ENCODE results near the gene URM1.
"Not testable (repeated sequence)": the region's sequence is repeated elsewhere in the genome, so short reads cannot be mapped to it uniquely, and the experiment has no call there.

Gene URM1

GRCh38 chr9:128324401-128324800, 46.8 kb upstream of the URM1 start:
- DNase-seq (ENCODE audit: low read depth): no peak
- TF ChIP-seq CTCF (conservative IDR thresholded peaks at IDR 0.05; ENCODE audit: control insufficient read depth, insufficient read depth, low read depth, low read length): no peak
- H3K4me3 ChIP-seq (ENCODE audit: control insufficient read depth, low read depth, low read length): no peak overlapping the region

- no peak overlapping the region for H3K4me3 ChIP-seq (ENCODE audit: control insufficient read depth, low read depth, low read length)
- DNase-seq (ENCODE audit: low read depth): no peak
- no peak for TF ChIP-seq CTCF (conservative IDR thresholded peaks at IDR 0.05; ENCODE audit: control insufficient read depth, insufficient read depth, low read depth, low read length)
Observed at GRCh38 chr9:128325629-128326028, 45.5 kb upstream of the URM1 start.

GRCh38 chr9:128333451-128333869, 37.7 kb upstream of the URM1 start:
- no peak for TF ChIP-seq CTCF (conservative IDR thresholded peaks at IDR 0.05; ENCODE audit: control insufficient read depth, insufficient read depth, low read depth, low read length)
- DNase-seq (ENCODE audit: low read depth): no peak
- H3K4me3 ChIP-seq (ENCODE audit: control insufficient read depth, low read depth, low read length): no peak overlapping the region

GRCh38 chr9:128335161-128335560, 36.0 kb upstream of the URM1 start:
- H3K4me3 ChIP-seq (ENCODE audit: control insufficient read depth, low read depth, low read length): no peak overlapping the region

GRCh38 chr9:128335914-128336313, 35.3 kb upstream of the URM1 start:
- no peak overlapping the region for H3K4me3 ChIP-seq (ENCODE audit: control insufficient read depth, low read depth, low read length)
- DNase-seq (ENCODE audit: low read depth): no peak
- no peak for TF ChIP-seq CTCF (conservative IDR thresholded peaks at IDR 0.05; ENCODE audit: control insufficient read depth, insufficient read depth, low read depth, low read length)

More at GRCh38 chr9:128335161-128335560, 36.0 kb upstream of the URM1 start:
- no peak for DNase-seq (ENCODE audit: low read depth)
- no peak for TF ChIP-seq CTCF (conservative IDR thresholded peaks at IDR 0.05; ENCODE audit: control insufficient read depth, insufficient read depth, low read depth, low read length)

- no peak for TF ChIP-seq CTCF (conservative IDR thresholded peaks at IDR 0.05; ENCODE audit: control insufficient read depth, insufficient read depth, low read depth, low read length)
- no peak for DNase-seq (ENCODE audit: low read depth)
- no peak overlapping the region for H3K4me3 ChIP-seq (ENCODE audit: control insufficient read depth, low read depth, low read length)
Observed at GRCh38 chr9:128337936-128338335, 33.2 kb upstream of the URM1 start.

- H3K4me3 ChIP-seq (ENCODE audit: control insufficient read depth, low read depth, low read length); DNase-seq (ENCODE audit: low read depth): not testable (repeated sequence)
Observed at GRCh38 chr9:128338852-128339614, 32.1 kb upstream of the URM1 start.
